HG03520 (cell line): ENCODE results near the gene KCNH6.

Experiments
- ATAC-seq: cut with Tn5 transposase; IDR thresholded peaks from one replicate; pipeline ENCODE4 v1.9.1; 2021; ENCODE audit warnings: mild to moderate bottlenecking, moderate library complexity; ENCODE audit not compliant: unreplicated experiment

KCNH6 gene

GRCh38 chr17:63531022-63531965 lies 8.1 kb downstream of the KCNH6 start:
- ATAC-seq, result no peak

GRCh38 chr17:63533433-63534077 lies 10.4 kb downstream of the KCNH6 start:
- ATAC-seq, result no peak

GRCh38 chr17:63534078-63534570 lies 11.0 kb downstream of the KCNH6 start:
- no peak for ATAC-seq

GRCh38 chr17:63534816-63535455 lies 11.8 kb downstream of the KCNH6 start:
- no peak for ATAC-seq

- no peak for ATAC-seq
Measured at GRCh38 chr17:63535640-63536039, 12.5 kb downstream of the KCNH6 start.

- no peak for ATAC-seq
Measured at GRCh38 chr17:63537001-63537400, 13.8 kb downstream of the KCNH6 start.

- ATAC-seq, result no peak
Measured at GRCh38 chr17:63537991-63538692, 15.0 kb downstream of the KCNH6 start.

- no peak for ATAC-seq
Measured at GRCh38 chr17:63538693-63539595, 15.8 kb downstream of the KCNH6 start.

- ATAC-seq, result no peak
Measured at GRCh38 chr17:63540590-63540989, 17.4 kb downstream of the KCNH6 start.

- no peak for ATAC-seq
Measured at GRCh38 chr17:63542218-63542545, 19.0 kb downstream of the KCNH6 start.

GRCh38 chr17:63542942-63543821 lies 20.0 kb downstream of the KCNH6 start:
- ATAC-seq, result no peak

- ATAC-seq, result no peak
Measured at GRCh38 chr17:63543822-63544420, 20.8 kb downstream of the KCNH6 start.

- ATAC-seq, result no peak
Measured at GRCh38 chr17:63544467-63545301, 21.5 kb downstream of the KCNH6 start.

GRCh38 chr17:63546308-63547082 lies 23.3 kb downstream of the KCNH6 start:
- no peak for ATAC-seq

GRCh38 chr17:63547083-63547523 lies 23.9 kb downstream of the KCNH6 start:
- no peak for ATAC-seq

GRCh38 chr17:63549289-63549945 lies 26.3 kb downstream of the KCNH6 start:
- ATAC-seq, result peak; percentile 1
